Coronary artery (tissue), 2 donors: ENCODE results near the gene PADI6.

Experiments
- DNase-seq: peaks from one replicate; pipeline ENCODE4 v3.0.0-alpha.2; 2017; ENCODE audit warnings: low spot score
- H3K27ac ChIP-seq, 2 donors: fragments of 200-600 bp; sonication (generic); one replicate each; pipeline ENCODE4 v1.5.1; 2016 to 2019
- H3K4me3 ChIP-seq: fragments of 200-600 bp; sonication (generic); 2 replicates; pipeline ENCODE4 v1.5.1; 2016; ENCODE audit warnings: mild to moderate bottlenecking, moderate library complexity
- TF ChIP-seq, protein P1 (sequence below): fragments of 200-600 bp; sonication (generic); IDR thresholded peaks from one replicate; pipeline ENCODE4 v1.5.1; 2019; ENCODE audit warnings: antibody characterized with exemption

The PADI6 gene

DNA sequence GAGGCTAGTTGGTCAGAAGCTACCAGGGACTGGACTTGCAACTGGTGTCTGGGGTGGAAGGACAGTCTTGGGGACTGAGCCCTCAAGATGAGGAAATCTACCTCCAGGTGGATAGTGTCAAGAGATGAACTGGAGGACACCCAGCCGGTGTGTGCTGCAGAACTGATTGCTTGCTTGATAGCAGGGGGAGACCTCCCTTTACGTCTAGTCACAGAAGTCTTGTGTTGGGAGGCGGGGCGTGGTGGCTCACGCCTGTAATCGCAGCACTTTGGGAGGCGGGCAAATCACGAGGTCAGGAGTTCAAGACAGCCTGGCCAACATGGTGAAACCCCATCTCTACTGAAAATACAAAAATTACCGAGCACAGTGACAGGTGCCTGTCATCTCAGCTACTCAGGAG lies 62.6 kb downstream of the PADI6 start:
- Histone ChIP-seq H3K27ac (no peak overlapping the region), H3K4me3 (no peak overlapping the region)
- no peak for DNase-seq
- TF ChIP-seq, protein P1, sequence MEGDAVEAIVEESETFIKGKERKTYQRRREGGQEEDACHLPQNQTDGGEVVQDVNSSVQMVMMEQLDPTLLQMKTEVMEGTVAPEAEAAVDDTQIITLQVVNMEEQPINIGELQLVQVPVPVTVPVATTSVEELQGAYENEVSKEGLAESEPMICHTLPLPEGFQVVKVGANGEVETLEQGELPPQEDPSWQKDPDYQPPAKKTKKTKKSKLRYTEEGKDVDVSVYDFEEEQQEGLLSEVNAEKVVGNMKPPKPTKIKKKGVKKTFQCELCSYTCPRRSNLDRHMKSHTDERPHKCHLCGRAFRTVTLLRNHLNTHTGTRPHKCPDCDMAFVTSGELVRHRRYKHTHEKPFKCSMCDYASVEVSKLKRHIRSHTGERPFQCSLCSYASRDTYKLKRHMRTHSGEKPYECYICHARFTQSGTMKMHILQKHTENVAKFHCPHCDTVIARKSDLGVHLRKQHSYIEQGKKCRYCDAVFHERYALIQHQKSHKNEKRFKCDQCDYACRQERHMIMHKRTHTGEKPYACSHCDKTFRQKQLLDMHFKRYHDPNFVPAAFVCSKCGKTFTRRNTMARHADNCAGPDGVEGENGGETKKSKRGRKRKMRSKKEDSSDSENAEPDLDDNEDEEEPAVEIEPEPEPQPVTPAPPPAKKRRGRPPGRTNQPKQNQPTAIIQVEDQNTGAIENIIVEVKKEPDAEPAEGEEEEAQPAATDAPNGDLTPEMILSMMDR: no peak

DNA sequence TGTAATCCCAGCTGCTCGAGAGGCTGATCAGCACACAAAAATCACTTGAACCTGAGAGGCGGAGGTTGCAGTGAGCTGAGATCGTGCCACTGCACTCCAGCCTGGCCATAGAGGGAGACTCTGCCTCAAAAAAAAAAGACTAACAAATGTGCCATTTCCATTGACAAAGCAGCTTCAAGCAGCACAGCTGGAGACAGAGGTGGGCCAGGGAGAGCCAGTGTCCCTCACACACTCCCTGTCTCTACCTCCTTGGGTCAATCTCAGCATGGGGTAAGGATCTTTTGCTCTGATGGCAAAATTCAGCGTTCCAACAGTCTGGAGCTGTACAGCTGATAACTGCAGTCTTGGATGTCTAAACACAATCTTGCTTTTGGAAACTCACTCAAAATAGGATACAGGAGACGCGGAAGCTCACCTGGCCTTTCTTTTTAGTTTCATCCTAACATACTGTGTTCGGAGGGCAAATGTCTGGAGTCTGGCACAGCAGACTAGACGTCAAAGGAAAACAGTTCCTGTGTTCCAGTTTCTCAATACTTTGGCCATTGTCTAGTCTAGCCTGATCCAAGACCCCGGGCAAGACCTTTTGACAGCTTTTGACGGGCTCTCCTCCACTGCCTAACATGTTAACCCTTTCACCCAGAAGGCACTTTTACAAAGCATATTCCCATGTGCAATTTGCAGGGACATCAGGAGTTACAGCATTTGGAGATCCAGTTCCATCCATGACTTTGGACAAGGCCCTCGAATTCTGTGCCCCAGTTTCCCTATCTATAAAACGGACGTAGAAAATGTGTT lies 64.6 kb downstream of the PADI6 start:
- TF ChIP-seq, protein P1: no peak
- Histone ChIP-seq H3K4me3 (peak overlapping the region; percentile 90), H3K27ac (peak overlapping the region; percentile 19 to 89)
- DNase-seq: no peak

DNA sequence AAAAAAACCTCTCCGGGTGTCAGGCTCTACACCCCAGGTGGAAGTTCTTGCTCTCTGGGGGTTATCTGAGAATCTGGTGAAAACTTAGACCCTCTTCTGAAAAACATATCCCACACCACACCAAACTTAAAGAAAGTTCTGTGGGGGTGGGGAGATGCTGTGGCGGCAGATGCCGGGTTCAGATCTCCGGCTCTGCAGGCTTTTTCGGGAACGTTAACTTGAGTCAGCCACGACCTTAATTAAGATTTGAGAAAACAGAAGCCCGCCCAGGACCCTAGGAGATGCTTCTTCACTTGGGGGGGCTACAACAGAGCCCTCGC lies 65.2 kb downstream of the PADI6 start:
- no peak for DNase-seq
- Histone ChIP-seq H3K4me3 (peak overlapping the region; percentile 90), H3K27ac (peak overlapping the region; percentile 19 to 89)
- TF ChIP-seq, protein P1: no peak

DNA sequence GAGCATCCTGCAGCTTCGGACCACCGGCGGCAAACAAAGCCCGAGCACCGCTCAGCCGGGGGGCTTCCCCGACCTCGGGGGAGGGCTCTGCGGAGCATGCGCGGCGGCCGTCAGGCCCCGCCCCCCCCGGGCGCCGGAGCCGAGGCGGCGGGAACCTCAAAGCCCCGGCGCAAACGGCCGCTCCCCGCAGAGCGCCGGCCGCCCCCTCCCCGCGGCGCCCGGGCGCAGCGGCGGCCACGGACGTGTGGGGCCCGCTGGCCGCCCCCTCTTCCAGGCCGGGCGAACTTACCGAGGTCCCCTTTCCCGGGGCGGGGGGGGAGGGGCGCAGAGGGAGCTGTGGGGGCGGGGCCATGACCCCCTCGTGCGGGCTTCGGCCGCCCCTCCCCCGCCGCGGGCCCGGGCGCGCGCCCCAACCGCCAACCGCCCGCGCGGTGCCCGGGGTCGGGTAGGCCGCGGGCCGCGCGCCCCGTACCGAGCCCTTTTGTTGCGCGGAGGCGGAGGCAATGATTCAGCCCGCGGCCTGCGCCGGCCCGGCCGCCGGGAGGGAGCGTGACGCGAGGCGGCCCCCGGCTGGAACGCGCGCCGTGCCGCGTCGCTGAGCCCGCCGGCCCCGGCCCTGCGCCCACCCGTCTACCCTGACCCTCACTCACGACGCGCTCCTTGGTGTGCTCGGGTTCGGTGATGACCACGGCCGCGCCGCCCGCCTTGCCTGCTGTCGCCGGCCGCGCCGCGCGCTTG lies 65.8 kb downstream of the PADI6 start:
- peak overlapping the region; percentile 90 for H3K4me3 ChIP-seq
- no peak for DNase-seq
- H3K27ac ChIP-seq: peak overlapping the region; percentile 52 to 89
- TF ChIP-seq, protein P1: no peak

DNA sequence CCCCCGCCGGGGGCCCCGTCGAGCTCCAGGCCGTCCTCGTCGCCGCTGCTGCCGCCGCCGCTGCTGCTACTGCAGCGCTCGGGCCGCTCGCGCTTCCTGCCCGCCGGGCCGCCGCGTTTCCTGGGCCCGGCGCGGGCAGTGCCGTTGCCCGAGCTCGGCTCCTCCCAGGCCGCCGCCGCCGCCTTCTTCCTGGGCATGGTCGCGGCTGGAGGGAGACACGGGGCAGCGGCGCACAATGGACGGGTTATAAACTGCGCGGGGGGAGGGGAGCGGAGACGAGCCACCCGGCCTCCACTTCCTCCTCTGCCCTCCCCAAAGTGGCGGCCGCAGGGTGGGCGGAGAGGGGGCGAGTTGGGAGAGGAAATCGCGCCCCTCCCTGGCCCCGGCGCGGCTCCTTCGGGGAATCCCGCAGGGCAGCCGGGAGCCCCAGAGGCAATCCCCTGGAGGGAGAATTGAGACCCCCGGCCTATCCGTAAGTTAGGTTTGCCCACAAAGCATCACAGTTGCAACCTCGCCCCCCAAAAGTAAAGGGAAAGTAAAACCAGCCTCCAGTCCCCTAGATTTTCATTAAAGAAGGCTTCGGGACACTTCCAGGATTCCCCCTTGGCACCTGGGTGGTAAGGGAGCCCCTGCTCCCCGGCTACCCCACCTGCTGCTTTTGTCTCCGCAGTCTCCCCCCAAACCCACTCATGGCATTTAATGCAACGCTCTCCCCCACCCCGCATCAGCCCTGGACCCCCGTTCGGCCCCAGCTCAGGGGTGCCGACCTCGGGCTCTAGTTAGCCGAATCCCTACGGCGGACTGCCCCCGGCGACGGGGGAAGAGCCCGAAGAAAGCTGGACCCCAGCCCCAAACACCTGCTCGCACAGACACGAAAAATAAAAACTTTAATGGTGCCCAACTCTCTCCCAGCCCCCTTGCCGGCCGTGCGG lies 66.6 kb downstream of the PADI6 start:
- no peak for DNase-seq
- H3K4me3 ChIP-seq: peak overlapping the region; percentile 90

More for the DNA sequence above, 66.6 kb downstream of the PADI6 start:
- H3K27ac ChIP-seq: peak overlapping the region; percentile 52 to 89
- TF ChIP-seq, protein P1: no peak
